GM18505 (cell line): ENCODE measurements around the gene RTN3.
"Not testable (repeated sequence)": the region's sequence is repeated elsewhere in the genome, so short reads cannot be mapped to it uniquely, and the experiment has no call there.

Experiments
- ATAC-seq: cut with Tn5 transposase; IDR thresholded peaks from one replicate; pipeline ENCODE4 v1.9.1; 2021; ENCODE audit not compliant: unreplicated experiment
- POLR2A ChIP-seq: IDR thresholded peaks from 4 replicates; pipeline ENCODE4 v1.6.1; 2011; ENCODE audit warnings: borderline replicate concordance; ENCODE audit not compliant: insufficient read depth, insufficient read length; ENCODE audit errors: extremely low read depth

RTN3 gene

DNA sequence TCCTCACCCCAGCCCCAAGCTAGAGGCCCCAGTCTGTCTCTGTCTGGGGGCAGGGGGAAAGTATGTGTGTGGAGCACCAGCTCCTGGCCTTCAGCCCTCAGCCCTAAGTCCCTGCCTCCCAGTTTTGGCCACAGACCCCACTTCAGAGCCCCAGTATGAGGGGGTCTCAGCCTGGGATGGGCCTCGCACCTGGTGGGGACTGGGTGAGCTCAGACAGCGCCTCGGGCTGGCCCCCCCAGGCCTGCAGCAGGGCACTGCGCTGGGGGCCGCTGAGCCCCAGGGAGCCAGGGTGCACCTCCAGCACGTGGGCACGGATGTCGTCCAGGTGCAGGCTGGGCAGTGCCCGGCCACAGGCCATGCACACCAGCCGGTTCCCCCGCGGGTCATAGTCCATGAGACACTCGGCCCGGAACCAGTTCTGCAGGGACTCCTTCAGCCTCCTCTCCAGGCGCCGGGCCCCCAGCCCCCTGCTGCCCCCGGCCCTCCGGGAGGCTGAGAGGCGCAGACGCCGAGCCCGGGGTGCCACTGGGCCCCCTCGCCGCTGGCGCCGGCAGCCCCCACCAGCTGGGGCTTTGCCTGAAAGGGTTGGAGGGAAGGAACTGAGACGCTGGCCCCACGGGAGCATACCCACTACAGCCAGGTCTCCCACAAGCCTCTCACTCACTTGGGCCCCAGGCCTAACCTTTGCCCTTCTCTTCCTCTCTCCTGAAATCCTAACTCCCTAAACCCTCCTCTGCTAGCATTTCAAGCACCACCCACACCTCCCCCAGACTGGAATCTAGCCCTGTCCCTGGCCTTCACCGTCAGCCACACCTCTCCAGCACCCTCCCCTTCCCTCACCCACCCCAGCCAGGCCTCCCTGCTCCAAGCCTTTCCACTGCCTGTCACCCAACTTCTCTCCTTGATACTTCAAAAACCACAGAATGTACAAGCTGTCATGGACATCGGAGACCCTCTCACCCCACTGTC lies 83.7 kb downstream of the RTN3 start:
- no peak for ATAC-seq
- TF ChIP-seq POLR2A = no peak

DNA sequence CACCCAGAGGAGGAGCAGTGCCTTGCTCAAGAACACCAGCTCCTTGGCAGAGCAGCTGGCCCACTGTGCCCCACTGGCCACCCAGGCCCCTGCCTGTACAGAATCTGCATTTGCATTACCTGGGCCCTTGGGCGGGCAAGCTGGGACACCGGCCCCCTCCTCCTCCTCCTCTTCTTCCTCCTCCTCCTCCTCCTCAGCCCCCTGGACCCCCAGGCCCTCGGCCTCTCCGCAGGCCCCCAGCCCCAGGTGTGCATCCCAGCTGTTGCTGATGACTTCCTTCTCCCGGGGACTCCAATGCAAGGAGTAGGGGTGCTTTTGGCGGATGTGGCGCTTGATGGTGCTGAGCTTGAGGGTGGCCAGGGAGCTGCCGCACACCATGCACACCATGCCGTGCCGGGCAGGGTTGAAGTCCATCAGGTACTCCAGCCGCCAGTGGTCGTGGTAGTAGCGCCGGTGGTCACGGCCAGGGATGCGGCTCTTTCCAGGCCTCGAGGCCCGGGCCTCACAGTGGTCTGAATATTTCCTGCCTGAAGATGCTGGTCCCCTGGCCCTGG lies 84.5 kb downstream of the RTN3 start:
- no peak for ATAC-seq
- no peak for TF ChIP-seq POLR2A

DNA sequence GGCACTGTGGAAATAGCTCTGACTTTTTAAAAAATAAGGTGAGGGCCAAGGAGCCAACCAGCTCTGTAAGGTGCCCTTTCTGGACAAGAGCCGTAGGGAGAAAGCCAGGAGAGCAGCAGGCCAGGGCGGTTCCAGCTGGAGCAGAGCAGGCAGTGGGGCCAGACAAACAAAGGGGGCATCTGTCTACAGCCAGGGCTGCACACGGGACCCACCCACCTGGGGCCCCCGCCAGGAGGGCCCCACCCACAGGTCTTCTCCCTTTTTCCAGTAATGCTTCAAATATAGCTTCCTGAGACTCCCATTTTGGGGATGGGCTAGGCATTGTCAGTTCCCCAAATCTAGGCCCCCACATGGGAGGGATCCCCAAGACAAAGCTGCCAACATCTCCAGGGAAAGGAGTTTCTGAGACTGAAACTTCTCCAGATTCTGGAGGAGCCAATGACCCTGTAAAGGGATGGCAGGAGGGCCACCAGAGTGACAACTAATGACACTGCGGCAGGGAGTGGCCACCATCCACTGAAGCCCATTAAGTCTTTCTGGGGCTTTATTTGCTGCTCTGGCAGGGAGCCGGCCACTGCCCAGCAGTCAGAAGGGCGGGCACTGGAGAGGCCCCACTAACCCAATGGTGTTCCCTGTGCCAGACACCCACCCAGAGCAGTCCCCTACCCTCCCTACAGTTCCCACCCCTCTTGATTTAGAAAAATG lies 85.4 kb downstream of the RTN3 start:
- no peak for ATAC-seq
- no peak for TF ChIP-seq POLR2A

DNA sequence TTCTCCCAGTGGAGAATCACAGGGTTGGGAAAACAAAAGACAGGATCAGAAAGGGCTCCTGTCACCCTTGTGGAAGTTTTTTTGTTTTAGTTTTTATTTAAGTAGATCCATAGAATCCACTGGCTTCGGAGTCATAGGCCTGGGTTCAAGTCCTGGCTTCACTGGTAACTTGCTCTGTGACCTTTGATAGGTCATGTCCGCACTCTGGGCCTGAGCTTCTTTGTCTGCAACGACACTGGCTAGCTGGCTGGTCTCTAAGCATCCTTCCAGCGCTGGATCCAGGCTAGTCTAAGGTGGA lies 85.9 kb downstream of the RTN3 start:
- ATAC-seq = no peak
- TF ChIP-seq POLR2A = no peak

DNA sequence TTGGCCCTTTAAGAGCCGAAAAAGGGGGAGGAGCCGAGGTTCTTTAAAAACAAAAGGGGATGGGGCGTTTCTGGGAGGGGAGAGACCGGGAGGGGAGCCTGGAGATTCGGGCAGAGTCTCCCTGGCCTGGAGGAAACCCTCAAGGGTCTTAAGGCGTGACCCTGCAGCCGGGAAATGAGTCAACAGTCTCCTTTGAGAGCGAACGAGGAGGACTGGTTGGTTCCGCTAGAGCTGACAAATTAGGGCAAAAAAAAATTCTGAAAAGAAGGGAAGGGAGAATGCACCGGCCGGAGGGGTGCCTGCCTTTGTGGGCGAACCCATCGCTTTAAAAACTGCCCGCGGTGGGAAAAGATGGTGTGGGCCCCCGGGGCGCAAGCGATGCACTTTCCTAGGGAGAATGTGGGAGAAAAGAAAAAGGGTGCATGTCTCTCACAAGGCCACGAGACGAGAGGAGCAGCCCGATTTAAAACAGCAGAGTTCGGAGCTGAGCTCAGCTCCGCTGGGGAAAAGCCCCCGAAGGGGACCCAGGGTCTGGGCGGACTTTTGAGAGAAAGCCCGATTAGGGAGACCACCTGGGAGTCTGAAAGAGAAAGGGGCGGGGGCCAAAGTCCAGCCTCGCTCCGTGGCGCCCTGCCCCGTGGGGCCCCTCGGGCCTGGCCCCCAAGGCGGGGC lies 86.4 kb downstream of the RTN3 start:
- TF ChIP-seq POLR2A = peak; percentile 11
- ATAC-seq = no peak

DNA sequence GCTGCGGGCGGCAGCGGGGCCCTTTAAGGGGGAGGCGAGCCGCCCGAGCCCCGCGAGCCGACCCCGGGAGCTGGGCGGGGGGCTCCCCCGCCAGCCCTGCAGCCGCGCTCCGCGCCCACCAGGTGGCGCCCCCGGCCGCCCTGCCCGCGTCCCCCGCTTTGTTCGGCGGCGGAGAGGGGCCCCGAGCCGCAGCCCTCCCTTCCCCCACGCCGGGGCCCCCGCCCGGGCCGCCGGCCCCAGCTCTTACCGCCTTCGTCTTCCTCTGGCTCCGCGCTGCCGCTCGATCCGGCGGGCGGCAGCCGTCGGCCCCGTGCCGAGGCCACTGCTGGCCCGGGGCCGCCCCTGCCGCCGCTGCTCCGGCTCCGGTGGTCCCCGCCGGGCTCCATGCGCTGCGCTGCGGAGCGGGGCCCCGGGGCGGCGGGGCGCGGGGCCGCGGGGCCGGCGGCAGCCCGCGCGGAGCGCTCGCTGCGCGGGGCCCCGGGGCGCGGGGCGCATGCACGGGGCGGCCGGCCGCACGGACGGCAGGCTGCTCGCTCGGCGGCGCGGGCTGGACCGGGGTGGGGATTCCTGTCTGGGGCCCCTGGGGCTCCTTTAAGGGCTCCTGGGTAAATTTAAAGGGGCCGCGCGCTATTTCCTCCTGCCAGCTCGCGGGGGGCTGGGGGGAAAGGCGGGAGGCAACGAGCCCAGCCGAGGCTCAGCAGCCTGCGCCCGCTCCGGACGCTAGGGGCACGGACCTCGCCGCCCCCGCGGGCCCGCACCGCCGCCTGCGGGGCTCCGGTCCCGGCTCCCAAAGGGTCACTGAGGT lies 87.1 kb downstream of the RTN3 start, which contains the start of gene ZFTA:
Gene ZFTA (minus strand): TSS at position 539 of the 805 bp plus-strand sequence. CDS start 153 bp downstream, at position 386.
- peak; percentile 50 for ATAC-seq

DNA sequence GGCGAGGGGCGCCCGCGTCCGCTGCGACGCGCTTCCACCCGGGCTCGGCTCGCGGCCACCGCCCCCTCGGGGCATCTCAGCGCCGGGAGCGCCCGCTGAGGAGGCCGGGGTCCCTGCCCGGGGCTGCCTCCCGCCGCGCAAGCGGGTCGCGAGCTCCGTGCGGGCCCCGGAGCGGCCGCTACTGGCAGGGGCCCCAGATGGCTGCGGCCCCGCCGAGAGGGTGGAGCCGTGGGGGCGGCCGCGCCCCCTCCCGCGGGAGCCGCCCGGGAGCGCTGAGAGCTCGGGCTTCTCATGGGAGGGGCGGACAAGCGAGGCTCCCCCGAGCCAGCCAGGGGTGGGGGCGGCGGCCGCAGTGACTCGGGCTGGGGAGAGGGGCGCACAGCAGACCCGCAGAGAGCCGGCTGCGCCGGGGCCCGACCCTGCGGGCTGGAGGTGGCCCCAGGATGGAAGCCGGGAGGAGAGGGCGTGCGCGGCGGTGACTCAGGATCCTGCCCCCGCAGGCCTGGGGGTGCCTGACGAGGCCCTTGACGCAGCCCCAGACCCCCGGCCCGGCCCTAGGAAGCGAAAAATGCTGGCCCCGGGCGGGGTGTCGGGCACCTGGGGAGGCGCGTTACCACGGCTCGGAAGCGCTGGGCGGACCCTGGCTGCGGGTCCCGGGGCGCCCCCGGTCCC lies 87.9 kb downstream of the RTN3 start:
- peak; percentile 37 for ATAC-seq
- TF ChIP-seq POLR2A = no peak

More for the DNA sequence above, 87.1 kb downstream of the RTN3 start, which contains the start of gene ZFTA:
- no peak for TF ChIP-seq POLR2A

DNA sequence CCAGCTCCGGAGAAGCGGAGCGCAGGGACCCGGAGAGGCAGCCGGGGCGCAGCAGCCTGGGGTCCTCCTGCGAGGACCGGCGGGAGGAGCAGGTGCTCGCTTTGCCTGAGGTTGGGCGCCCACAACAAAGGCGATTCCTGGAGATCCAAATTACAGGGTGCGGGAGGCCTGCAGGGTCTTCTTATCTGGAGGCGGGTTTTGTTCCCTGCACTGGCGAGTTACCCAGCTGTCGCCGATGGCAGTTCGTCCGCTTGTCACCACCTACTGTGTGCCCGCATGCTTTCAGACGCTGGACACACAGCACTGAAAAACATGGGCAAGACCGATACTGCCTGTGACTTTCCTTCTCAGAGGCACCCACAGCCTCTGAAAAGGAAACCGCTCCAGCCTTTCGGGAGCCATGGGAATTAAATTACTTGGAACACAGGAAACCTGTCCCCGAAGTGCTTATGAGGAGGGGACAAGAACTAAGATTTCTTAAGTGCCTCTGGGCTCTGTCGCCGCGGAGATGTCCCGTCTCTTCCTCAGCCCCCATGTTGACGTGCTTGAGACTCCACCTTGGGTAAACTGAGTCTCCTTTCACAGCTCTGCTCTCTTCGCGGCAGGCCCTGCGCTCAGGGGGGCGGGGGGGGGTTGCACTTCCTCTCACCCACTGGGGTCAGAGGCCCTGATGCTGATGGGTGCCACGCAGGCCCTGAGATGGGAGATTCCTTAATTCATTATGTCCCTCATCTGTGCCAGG lies 88.6 kb downstream of the RTN3 start:
- no peak for ATAC-seq
- TF ChIP-seq POLR2A = no peak

DNA sequence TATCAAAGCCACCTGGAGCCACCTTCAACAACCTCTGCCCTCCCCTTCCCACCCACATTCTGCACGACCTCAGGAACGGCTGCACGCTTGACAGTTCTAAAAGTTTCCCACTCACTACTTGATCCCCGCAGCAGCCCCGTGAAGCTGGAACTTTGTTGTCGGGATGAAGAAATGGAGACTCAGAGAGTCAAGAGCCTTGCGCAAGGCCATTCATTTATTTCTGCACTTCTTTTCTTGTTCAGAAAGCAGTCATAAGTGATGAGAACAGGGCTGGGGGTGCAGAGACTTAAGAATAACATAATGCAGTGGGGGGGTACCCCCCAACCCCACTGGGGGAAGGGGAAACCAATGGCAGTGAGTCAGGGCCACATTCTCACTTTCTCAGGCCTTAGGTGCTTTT lies 89.5 kb downstream of the RTN3 start:
- TF ChIP-seq POLR2A = no peak
- no peak for ATAC-seq

DNA sequence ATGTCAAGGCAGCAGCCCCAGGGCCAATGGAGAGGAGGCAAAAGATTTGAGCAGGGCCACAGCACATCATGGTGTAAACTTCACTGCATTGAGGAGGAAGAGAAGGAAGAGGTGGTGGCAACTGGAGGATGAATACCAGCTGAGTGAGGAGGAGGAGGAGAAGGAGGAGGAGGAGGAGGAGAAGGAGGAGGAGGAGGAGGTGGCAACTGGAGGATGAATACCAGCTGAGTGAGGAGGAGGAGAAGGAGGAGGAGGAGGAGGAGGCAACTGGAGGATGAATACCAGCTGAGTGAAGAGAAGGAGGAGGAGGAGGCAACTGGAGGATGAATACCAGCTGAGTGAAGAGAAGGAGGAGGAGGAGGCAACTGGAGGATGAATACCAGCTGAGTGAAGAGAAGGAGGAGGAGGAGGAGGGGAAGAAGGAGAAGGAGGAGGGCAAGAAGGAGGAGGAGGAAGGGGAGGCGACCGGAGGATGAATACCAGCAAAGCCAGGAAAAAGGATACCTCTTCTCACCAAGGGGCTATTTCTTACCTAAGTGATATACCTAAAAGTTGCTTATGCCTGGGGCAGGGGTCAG lies 90.5 kb downstream of the RTN3 start:
- ATAC-seq = not testable (repeated sequence)

DNA sequence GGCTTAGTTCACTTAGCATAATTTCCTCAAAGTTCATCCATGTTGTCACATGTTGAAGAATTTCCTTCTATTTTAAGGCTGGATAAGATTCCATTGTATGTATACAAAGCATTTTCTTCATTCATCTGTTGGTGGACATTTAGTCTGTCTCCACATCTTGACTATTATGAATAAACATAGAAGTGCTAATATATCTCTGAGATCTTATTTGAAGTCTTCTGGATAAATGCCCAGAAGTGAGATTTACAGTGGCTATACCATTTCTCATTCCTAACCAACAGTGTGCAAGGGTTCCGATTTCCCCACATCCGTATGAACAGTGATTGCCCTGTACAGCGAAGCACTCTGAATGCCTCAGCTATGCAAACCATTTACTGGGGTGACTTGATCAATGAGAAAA lies 93.9 kb downstream of the RTN3 start:
- TF ChIP-seq POLR2A = no peak
- ATAC-seq = no peak
